HG02973 (cell line): Measurements from ENCODE around the gene XRCC4.
"Not testable (repeated sequence)": the region's sequence is repeated elsewhere in the genome, so short reads cannot be mapped to it uniquely, and the experiment has no call there.

ENCODE experiments used
- ATAC-seq: cut with Tn5 transposase; IDR thresholded peaks from one replicate; pipeline ENCODE4 v1.9.1; 2021; ENCODE audit warnings: moderate library complexity; ENCODE audit not compliant: unreplicated experiment

Gene XRCC4

DNA sequence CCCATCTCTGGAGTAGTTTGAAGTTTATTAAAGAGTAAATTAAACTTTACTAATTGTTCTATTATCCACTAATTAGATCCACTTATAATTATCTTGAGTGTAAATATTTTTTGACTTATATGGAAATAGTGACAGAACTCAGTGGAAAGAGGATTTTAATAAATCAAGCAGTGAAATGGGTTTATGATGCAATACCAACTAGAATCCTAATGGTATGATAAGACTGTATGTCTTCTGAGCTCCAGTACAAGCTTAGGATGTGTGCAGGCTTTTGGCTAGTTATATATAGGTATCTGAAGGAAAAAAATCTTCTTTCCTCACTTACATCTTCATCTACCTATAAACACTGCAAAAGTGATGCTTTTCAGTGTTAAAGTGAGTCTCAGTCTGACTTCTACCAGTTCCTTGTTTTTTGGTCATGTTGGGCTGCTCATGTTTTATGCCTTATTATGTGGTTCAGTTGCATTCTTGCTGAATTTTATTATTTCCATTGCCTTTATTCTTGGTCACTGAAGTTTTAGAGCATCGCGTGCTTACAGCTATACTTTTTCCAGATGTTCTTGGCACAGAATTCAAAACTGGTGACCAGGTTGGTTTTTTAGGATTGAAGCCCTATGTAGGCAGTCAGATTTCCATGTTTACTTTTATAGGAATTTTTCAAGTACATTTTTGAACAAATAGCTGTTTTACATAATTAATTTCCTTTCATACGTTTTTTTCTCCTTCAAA, 30.5 kb downstream of the XRCC4 start:
- ATAC-seq: no peak

DNA sequence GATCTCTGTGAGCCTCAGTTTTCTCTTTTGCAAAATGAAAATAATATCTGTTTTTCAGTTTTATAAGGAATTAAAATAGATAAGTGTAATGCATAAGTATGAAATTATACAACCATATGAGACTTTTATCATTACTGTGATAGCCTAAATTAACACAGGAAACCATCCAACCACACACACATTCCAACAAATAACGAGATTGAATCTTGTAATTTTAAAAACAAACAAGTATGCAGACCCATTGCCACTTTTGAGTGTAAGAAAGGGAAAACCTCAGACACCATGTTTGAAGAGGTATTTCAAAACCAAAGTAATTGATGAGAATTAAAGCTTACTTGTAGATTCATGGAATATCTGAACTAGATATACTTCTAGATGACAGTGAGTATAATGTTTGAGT, 32.0 kb downstream of the XRCC4 start:
- no peak for ATAC-seq

DNA sequence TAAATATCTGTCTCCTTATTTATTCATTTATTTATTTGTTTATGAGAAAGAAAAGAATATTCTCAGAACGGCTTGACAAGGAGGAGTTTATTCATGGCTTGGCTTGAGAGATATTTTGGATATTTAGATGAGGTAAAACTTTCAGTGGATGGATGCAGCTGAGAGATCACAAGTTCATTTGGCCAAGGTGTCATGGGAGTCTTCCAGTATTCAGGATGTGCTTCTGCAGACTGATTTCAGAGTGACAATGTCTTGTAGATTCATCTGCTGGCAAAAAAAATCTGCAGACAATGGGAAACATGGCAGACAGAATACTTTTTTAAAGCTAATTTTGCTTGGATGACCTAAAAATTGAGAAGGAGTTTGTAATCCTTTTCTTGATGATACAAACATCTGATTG, 38.5 kb downstream of the XRCC4 start:
- ATAC-seq: no peak

DNA sequence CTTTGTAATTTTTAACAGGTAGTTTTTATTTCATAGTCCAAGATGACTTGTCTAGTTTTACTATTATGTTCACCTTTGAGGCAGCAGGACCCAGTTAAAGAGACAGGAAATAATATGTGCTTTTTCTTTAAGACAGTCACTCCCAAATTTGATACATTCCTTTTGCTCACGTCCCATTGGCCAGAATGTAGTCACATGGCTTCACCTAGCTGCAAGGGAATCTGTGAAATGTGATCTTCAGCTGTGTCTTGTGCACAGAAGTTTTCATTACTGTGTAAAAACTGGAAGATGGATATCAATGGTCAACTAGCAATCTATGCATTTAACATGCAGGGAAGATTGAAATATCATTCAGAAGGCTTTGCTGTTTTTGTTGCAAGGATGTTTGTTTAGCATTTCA, 41.1 kb downstream of the XRCC4 start:
- ATAC-seq: no peak

DNA sequence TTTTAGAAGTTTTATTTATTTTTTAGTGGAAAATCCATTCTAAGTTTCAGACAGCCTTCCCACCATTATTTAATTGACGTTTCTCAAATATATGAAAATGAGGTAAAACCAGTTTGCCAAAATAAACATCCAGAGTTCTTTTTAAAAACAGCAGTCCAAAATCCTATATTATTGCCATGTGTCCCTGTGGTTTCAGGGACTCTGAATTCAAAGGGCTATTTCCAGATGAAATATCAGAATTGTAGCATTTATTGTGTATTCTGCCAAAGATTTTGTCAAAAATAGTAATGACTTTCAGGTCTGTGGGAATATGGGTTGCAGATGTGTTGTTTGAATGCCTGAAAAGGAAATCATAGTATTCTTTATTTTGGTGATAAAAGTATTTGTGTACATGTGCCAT, 41.6 kb downstream of the XRCC4 start:
- no peak for ATAC-seq

DNA sequence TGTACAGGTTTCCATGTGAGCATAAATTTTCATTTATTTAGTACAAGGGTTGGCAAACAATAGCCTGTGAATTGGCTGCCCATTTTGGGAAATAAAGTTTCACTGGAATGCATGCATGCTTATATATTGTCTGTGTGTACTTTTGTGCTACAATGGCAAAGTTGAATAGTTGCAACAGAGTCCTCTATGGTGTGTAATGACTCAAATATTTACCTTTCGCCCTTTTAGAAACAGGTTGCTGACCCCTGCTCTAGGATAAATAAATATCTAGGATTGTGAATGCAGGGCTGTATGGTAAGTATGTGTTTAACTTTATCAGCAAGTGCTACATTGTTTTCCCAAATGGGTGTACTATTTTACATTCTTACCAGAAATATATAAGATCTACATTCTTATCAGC, 47.2 kb downstream of the XRCC4 start:
- no peak for ATAC-seq

DNA sequence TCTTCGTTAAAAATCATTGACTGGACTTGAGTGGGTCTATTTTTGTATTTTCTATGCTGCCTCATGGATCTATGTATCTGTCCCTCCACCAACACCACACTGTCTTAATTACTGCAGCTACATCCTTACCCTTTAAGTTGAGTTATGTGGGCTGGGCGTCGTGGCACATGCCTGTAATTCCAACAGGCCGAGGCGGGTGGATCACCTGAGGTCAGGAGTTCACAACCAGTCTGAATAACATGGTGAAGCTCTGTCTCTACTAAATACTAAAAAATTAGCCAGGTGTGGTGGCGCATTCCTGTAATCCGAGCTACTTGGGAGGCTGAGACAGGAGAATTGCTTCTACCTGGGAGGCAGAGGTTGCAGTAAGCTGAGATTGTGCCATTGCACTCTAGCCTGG, 48.2 kb downstream of the XRCC4 start:
- ATAC-seq: no peak

DNA sequence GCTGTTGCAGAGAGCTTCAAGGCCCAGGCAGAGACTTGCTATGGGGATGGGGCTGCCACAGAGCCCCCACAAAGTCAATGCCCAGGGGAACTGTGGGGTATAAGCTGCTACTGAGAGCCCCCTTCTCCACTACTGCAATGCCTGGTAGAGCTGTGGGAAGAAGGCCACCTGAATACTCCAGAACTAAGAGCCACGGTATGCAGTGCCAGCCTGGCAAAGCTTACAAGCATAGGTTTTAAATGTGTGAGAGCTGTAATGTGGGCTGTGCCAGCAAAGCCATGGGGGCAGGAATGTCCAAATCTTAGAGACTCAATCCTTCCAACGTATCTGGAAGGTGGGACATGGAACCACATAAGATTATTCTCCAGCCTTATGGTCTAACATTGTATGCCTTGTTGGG, 49.2 kb downstream of the XRCC4 start:
- ATAC-seq: no peak

DNA sequence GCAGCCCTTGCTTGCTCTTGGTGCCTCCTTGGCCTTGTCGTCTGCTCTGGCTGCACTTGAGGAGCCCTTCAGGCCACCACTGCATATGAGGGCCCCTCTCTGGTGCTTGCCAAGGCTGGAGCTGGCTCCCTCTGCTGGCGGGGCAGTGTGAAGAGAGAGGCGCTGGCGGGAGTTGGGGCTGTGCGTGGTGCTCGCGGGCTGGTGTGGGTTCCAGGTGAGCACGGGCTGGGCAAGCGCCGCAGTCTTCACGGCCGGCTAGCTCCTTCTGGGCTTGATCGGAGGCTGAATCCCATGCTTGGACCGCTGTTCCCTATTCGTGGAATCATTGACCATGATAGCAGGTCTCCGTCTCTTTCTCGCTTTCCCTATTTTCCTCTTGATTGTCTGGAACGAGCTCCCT, 56.5 kb downstream of the XRCC4 start:
- ATAC-seq: no peak

DNA sequence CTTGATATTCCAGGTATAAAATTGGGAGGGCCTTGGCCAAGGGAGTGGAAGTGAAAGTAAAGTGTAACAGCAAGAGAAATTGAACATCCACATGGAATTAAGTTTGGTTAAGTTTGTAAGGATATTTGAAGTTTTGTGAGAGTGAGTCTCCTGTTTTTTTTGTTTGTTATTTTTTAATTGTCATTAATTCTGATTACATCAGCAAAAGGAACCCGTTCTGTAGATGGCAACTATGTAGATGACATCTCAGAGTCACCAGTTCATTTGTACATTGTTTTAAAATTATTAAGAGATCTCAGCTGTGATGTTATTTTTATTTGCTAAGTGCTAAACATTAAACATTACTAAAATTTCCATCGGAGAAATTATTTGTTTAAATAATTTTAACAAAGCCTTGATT, 65.2 kb downstream of the XRCC4 start:
- no peak for ATAC-seq

DNA sequence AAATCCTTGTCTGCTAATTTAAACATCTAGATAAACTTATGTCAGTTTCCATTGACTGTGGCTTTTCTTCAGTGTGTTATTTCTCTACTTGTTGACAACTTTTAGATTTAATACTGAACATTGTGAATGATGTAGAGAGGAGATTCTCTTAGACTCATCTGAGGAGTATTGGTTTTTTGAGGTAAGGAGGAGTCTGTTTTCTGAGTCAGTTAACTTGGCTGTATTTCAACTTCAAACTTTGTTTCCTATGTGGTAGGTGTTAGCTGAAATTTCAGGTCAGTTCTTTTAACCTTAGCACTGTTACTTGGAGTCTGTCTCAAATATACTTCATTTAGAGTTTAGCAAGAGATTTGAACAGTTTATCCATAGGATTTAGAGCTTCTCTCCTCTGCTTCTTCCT, 67.9 kb downstream of the XRCC4 start:
- ATAC-seq: no peak

DNA sequence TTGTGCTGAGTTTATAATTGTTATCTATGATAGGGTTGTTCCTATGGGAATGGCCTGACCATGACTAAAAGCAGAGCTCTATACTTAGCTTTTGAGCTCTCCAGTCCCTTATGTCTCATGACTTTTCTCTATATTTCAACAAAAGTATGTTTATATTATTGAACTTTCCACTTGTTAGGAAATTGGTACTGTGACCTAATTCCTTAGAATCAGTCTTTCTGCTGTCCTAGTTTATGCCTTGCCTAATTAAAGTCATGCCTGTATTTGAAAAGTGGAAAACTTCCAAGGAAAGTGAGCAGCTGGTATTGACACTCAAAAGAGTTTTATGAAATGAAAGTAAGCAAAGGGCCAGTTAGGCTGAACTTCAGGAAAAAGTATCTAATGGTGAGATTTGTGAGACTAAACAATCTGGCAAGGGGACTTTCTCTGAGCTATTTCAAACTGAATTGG, 68.6 kb downstream of the XRCC4 start:
- no peak for ATAC-seq

DNA sequence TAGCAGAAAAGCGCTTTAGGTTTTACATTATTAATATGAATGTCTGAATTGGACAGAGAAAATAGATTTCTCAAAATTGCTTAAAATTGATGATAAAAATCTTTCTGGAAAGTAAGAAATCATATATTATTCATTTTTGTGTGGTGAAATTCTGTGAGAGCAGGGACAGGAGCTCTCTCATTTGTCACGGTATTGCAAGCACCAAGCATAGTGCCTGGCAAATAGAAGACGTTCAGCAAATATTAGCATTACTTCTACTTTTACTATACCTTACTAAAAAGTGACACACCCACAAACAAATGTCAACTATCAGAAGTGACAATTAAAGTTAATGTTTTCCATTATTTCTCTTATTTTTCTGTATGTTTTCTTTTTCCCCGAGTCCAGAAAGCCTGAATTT, 69.1 kb downstream of the XRCC4 start:
- ATAC-seq: no peak

DNA sequence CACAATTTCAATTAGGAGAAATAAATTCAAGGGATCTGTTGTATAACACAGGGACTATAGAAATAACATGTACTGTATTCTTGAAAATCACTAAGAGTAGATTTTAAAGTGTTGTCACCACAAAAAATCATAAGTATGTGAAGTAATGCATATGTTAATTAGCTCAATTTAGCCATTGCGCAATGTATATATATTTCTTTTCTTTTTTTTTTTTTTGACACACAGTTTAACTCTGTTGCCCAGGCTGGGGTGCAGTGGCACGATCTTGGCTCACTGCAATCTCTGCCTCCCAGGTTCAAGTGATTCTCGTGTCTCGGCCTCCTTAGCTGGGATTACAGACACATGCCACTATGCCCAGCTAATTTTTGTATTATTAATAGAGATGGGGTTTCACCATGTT, 70.2 kb downstream of the XRCC4 start:
- ATAC-seq: no peak

DNA sequence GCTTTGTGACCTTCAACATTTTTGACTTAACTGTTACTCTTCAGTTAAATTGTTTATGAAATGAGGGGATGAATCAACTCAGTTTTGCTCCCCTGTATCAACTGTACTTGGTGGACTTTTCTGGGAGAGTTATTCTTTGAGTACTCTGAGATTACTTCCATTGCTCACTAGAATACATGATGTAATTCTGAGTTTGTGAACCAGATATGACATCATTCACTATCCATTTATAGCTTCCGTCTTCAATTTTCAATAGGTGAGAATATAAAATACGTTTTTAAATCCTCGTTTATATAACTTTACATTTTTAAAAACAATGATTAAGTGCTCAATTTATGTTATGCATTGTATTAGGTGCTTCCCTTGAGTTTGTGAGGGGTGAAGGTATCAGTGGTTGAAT, 71.0 kb downstream of the XRCC4 start:
- no peak for ATAC-seq

DNA sequence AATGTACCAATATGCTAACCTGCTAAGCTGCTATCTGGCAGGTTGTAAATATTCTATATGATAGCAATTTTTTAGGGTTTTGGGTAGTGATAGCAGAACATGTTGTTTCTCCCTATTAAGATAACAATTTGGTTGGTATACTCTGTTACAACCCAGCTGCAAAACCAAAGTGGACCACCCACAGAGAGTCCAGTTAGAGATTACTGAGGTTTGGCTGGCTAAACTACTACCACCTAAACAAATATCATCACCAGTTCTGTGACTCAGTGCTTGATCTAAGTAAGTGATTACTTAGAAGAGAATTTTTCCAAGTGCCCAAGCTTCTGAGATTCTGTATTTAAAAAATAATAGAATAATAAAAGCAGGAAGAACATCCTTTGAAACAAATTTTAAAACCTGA, 72.3 kb downstream of the XRCC4 start:
- no peak for ATAC-seq

DNA sequence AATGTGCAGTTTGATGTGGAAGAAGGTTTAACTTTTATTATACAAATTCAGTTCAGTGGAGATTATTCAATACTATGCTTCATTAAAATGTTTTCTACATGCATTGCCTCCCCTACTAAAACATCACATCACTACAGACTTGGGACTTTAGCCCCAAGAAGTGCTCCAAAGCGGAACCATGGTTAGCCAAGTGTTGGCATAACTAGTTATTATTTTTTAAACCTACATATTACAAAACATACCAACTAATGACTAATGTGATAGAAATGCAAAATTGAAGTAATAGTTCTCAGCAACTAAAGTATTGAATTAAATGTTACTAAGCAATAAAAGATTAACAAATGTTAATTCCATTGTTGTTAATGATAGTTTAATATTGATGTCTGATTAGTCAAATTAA, 74.5 kb downstream of the XRCC4 start:
- ATAC-seq: no peak

DNA sequence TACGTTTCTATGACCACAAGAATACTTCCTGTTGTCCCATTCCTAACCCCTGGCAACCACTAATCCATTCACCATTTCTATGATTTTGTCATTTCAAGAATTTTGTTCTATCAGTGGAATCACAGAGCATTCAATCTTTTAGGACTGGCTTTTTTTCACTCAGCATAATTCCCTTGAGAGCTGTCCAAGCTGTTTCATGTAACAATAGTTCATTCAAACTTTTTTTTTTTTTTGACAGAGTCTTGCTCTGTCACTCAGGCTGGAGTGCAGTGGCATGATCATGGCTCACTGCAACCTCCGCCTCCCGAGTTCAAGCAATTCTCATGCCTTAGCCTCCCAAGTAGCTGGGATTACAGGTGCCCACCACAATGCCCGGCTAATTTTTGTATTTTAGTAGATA, 75.6 kb downstream of the XRCC4 start:
- ATAC-seq: not testable (repeated sequence)

DNA sequence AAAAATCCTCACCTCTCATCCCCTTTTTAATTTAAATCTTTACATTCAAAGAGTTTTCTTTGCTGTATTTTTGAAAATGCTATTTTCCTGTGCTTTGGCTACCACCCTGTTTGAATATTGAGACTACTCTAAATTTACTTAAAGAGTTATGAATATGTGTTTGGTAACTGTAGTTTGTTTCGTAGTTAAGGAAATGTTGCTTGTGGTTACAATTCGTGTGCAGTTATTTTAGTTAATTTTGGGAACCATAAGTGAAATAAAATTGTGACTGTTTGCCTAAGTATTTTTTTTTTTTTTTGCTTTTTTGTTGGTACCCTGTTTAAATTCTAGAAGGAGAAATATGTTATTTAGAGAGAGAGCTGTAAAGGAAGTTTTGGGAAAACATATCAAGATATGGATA, 78.7 kb downstream of the XRCC4 start:
- ATAC-seq: no peak

DNA sequence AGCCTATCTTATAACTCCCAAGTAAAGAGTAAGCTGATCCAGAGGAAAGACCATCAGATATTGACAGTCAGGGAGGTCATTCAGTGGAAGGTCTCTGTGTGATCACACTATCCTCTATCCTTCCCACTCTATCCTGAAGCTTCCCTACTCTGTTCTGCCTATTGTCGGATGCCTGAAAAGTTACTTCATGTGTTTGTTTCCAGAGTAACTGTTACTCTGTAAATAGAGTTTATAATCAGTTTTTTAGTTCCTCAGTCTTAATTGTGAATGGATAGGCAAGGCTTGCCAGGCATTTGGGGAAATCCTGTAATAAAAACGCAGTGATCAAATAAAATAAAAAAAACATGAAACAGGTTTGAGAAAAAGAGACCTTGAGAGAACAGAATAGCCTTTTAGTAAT, 79.8 kb downstream of the XRCC4 start:
- ATAC-seq: no peak

DNA sequence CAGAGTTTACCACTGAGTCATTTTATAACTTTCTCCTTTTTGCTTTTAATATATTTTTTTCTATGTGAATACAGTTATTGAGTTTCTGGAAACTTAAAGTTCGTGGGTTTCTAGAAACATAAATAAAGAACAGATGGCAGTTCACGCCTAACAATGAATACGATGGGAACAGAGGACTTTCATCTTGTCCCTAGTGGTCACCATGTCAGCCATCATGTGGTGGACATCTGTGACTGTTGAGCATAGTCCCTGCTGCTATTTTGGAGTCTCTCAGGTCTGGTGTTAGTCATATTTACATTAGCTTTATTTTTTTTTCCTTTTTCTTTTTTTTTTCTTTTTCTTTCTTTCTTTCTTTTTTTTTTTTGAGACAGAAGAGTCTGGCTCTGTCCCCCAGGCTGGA, 85.3 kb downstream of the XRCC4 start:
- ATAC-seq: no peak

DNA sequence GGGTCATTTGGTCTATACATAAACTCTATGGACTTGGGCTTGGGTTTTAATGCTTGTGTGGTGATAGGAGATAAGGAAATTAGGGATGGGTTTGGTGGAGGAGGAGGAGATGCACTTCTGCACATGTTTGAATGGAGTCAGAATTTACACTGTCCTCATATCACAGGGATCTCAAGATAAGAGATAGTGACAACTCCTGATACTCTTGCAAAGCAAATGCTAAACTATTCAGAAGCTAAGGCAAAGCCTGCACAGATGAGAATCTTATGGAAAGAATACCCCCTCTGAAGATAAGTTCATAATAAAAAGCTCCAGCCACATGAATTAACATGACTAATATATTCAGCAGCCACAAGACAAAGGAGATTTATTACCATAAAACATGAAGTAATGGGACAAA, 90.2 kb downstream of the XRCC4 start:
- ATAC-seq: no peak

DNA sequence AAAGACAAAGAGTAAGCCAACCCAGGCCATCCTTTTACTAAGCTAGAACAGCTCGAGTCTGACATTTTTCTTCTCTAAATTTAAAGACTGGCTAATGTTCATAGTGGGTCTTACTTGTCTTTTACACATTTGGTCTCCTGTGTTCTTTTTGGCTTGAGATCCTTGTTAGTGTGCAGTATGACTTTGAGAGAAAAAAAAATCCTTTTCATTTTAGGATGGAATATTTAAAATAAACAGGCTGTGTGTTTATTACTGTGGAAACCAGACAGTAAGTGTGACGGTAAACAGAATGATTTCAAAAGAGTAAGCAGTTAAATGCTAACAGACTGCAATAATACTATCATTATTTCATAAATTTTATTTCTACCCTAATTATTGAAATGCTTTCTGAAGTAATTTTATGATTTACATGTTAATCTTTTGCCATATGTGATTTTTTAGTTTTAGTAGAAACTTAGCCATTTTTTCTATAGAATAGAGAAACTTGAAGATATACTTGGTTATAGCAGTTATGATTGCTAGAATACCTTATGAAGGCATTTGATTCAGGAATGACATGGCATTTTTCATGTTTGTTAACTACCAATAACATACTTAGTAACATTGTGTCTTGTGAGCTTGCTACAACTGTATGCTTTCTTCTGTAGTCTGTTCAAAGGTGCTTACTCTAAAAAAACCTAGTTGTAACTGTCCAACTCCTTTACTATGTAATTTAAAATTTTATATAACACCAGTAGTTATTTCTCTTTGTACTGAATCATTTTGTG, 92.4 kb downstream of the XRCC4 start:
- ATAC-seq: no peak
